NCI-H345 treated with DMSO at 0.1 percent for 48 hours (cell line): ENCODE results near the gene FAM9C.
"Not testable (repeated sequence)": the region's sequence is repeated elsewhere in the genome, so short reads cannot be mapped to it uniquely, and the experiment has no call there.

Experiments used
- DNase-seq: peaks from one replicate; lab custom pipeline; 2025; ENCODE audit not compliant: unreplicated experiment; lab: John Stamatoyannopoulos, UW

The FAM9C gene

DNA sequence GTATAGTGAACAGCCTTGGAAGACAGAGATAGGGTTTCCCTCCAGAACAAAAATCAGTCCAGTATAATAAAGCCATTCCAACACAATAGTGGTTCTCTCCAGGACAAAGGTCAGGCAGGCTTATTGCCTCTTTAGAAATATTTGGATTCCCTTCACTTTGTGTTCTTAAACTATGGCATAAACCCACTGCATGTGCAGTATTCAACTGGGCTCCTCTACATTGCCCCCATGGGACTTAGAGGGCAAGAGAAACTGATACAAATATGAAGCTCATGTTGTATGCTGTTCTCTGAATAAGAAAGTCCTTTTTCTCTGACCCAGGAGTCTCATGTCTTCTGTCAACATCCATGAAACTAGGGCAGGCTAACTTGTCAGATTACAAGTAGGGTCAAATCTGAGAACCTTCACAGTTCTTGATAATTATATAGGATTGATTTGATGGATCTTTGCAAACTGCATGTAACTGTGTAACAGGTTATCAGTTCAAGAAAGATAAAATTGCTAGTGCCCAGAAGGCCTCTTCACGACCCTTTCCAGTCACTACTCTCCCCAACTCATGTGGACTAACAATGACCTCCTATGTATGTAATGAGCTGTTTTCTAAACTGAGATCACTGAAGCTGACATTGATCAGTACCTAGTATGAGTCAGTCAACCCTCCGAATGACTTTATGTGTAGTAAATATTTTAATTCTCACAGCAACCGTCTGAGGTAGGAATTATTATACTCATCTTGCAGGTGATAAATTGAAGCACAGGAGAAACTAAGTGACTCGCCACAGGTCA lies 31.9 kb upstream of the FAM9C start:
- DNase-seq: no peak

DNA sequence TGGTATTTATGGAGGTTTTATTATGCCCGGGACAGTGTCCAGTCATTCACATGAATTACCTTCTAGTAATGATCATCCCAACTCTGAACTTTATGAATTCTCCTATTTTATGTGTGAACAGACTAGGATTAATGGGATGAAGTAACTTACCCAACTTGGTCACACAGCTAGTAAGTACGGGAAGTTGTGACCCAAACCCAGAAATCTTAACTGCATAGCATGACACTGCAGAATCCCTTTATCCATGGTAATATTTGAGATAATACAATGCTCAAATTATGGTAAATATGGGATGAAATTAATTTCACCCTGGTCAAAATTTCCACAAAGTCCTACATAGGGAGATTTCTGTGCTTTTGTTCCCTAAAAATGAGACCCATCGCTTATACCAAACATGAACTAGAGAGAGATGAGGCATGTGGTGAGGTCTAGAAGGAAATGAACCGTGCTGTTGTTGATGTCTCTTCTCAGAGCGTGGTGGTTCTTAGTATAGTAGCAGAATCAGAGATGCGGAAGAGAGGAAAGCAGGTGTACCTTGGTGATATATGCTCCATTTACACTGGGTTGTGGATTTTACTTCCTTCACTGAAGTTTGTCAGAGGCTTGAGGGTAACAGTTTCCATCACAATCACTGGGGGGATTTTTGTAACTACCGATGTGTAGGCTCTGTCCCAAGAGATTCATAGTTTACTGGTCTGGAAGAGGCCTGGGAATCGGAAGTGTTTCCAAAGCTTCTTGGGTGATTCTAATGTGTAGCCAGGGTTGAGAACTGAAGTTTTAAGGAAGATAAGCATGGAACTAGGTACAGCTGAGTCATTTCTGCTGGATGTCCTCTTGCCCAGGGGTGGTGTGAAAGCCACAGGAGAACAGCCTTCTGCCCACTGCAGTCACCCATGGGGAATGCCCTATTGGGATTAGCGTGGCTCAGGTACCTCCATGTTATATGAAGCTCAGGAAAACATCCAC lies 30.2 kb upstream of the FAM9C start:
- no peak for DNase-seq

- no peak for DNase-seq
These were observed 25.5 kb upstream of the FAM9C start for GRCh38 chrX:13069771-13070416.

- no peak for DNase-seq
These were observed 24.2 kb upstream of the FAM9C start for GRCh38 chrX:13068651-13069050.

DNA sequence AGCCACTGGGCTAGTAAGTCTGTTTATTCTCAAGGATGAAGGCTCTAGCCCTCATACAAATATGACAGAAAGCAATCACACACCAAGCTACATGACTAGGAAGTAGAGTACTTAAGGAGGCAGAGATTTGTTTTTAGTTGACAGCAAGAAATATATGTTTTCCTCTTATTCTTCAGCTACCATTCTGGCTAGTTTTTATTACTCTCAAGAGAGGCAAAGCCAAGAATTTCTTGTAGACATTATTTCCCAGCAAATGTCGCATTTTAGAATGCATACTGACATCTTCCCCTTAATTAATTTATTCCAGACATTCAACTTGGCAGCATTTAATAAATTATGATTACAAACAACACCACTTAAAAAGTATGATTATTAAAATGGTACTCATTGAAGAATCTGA lies 23.4 kb upstream of the FAM9C start:
- no peak for DNase-seq

- DNase-seq: no peak
These were observed 22.0 kb upstream of the FAM9C start for GRCh38 chrX:13066391-13066790.

DNA sequence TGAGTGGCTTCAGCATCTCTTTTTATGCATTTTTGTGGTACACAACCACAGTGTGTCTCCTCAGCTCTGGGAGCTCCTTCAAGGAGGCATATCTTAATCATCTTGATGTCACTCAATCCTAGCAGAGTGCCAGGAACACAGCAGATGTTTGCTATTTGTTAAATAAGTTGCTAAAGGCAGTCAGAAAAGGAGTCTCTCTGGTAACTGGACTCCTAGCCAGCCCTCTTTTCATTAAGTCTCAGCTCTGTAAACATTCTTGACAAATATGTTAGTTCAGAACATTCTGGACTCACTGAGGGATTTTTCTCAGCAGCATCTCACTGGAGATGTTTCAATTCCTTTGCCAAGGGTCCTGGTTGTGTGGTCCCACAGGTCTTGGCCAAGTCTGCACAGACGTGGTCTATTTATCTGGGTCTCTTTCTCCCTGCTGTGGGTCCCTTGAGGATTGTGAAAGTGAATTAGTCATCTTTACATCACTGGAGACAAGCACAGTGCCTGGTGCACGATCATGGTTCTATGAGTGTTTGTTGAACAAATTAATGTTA lies 20.3 kb upstream of the FAM9C start:
- DNase-seq: no peak

- DNase-seq: not testable (repeated sequence)
These were observed 18.7 kb upstream of the FAM9C start for GRCh38 chrX:13063124-13063523.

- not testable (repeated sequence) for DNase-seq
These were observed 17.9 kb upstream of the FAM9C start for GRCh38 chrX:13062331-13062730.

GRCh38 chrX:13061215-13061708 lies 16.8 kb upstream of the FAM9C start:
- not testable (repeated sequence) for DNase-seq

- DNase-seq: no peak
These were observed 15.4 kb upstream of the FAM9C start for GRCh38 chrX:13059637-13060499.

DNA sequence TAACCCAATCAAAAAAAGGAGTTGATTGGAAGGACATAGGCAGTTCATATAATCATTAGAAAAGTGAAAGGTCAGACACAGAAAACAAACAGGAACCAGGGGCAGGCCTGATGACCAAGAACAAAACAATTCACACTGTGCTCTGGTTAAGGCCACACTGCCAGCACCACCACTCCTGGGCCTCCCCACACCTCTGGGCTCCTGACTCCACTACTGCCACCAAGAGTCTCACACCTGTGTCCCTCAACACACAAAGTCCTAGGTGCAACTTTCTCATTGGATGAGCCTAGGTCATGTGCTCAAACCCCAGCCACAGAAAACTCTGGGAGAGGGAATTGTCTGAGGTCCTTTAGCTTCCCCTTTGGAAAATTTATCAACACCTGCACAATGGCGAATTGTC lies 11.1 kb upstream of the FAM9C start:
- no peak for DNase-seq

GRCh38 chrX:13053171-13053570 lies 8.8 kb upstream of the FAM9C start:
- DNase-seq: no peak

DNA sequence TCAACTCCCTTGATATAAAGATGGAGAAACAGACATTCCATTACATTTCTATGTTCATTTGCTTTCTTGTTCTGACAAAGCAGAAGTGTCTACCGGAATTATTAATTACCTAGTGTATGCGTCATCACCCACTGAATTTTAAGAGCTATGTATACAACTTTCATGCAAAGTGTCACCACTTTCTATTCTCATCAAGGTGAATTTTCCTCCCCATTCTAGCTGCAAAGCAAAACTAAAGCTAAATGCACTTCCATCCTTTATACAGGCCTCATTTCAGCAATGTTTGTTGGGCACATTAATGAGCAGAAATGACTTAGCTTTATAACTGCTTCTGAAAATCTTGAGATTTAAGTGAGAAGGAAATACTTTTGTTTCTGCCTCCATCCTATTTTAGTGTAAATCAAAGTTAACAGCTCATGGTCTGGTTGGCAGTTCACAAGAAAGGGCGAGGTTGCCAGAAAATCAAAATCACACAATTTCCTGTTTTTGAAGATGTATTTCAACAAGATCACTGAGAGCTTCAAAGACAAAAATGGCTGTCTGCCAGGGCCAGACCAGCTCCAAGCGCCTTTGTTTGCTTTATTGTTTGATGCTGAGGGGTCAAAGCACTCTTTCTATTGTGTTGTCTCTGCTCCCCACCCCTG lies 7.2 kb upstream of the FAM9C start:
- no peak for DNase-seq

- DNase-seq: no peak
These were observed 6.7 kb upstream of the FAM9C start for GRCh38 chrX:13051167-13051528.

DNA sequence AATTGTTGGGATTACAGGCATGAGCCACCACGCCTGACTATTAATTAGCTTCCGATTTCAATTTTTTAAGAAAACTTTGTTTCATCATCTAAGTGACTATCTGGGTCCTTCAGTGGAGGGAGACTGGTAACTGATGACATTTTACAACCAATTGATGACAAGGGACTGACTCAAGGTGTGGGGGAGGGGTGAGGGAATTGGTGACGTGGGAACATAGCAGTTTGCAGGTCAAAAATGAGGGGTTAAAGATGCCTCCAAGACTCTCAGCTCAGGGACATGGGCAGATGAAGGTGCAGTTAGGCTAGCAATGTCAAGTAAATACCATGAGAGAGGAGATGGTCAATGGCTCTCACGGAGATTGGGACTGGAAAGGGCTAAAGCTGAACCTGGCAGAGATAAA lies 5.7 kb upstream of the FAM9C start:
- no peak for DNase-seq

- peak; percentile 15 for DNase-seq
These were observed 3.9 kb upstream of the FAM9C start for GRCh38 chrX:13048280-13048679.

GRCh38 chrX:13047759-13048158 lies 3.3 kb upstream of the FAM9C start:
- no peak for DNase-seq

GRCh38 chrX:13046141-13046855 lies 1.9 kb upstream of the FAM9C start:
- DNase-seq: no peak
